ENCODE data around the gene NEURL1B.

Gene NEURL1B

DNA sequence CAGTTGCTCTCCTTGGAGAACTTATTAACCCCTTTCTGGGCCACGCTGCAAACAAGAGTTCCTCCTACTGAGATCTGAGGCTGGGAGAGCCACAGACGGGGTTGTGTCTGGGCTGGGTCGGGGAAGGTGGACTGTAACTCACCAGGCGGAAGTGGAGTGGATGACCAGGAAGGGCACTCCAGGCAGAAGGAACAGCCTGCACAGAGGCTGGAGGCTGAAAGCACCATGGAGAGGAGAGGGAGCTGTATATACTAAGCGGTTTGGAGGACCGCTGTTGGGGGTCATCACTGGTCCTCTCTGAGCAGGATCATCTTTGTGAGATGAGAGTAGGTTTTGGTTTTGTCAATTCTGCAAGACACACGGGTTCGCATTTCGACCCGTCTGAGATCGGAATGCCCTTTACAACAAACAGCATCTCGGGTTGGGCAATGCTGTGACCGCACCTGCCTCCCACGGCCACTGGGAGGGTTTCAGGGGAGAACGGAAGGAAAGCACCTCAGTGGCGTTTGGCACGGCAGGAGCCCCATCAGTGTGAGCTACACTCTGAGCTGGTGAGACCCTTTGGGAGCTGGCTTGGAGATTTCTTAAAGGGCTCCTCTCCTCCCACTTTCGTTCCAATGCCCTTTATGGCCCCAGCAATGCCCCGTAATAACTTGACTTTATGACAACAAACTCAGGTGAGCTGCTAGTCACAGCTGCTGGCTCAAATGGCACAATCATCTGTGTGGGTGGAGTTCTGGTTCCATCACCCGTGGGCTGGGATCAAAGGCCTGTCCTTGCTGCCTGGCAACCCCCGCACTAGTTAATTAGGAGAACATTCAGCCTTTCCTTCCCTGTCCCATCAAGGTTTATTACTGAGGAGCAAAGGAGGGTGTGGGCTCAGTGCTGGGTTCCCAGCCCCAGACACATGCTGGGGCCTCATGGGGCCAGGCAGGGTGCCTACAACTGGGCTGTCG is 18.7 kb upstream of the NEURL1B start:
- Mint-ChIP-seq H3K36me3 (ENCODE audit: low read depth) (no peaks in the 10 kb centered on the region), H3K27ac (peak overlapping the region in 1 of 3 experiments; percentile 21), H3K4me1 (peaks cover 63% of the 10 kb centered on the region), H3K4me3 (no peak overlapping the region), H3K9me3 (no peaks in the 10 kb centered on the region), H3K27me3 (ENCODE audit: low read depth) (peaks cover 39% of the 10 kb centered on the region)
- TF ChIP-seq, protein P1, sequence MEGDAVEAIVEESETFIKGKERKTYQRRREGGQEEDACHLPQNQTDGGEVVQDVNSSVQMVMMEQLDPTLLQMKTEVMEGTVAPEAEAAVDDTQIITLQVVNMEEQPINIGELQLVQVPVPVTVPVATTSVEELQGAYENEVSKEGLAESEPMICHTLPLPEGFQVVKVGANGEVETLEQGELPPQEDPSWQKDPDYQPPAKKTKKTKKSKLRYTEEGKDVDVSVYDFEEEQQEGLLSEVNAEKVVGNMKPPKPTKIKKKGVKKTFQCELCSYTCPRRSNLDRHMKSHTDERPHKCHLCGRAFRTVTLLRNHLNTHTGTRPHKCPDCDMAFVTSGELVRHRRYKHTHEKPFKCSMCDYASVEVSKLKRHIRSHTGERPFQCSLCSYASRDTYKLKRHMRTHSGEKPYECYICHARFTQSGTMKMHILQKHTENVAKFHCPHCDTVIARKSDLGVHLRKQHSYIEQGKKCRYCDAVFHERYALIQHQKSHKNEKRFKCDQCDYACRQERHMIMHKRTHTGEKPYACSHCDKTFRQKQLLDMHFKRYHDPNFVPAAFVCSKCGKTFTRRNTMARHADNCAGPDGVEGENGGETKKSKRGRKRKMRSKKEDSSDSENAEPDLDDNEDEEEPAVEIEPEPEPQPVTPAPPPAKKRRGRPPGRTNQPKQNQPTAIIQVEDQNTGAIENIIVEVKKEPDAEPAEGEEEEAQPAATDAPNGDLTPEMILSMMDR (IDR thresholded peaks at IDR 0.05; ENCODE audit: unreplicated experiment in 3 of 3): no peak

DNA sequence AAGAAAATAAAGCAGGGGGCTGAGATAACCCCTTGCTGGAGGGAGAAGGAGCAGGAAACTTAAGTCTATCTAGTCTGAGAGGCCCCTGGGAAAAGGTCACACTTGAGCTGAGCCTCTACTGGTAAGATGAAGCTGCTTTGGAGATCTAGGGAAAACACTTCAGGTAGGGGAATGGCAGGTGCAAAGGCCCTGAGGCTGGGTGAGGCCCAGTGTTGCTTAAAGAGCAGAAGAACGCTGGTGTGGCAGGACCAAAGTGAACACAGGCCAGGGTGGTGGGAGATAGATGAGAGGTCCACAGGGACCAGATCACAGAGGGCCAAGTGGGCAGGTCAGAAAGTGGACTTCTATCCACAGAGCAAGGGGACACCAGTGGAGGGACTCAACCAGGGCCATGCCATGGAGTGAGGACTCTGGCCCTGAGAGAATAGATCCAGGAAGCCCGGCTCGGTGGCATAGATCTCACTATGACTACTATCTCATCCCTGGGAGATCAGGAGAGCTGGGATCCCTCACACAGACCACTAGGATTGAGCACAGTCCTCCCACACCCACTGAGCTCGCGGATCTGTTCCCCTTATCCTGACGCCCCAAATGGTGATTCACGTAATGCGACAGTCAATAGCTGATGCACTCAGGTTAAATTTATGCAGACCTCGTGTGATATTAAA is 17.6 kb upstream of the NEURL1B start:
- TF ChIP-seq, protein P1 (IDR thresholded peaks at IDR 0.05; ENCODE audit: unreplicated experiment in 3 of 3): no peak
- Mint-ChIP-seq H3K36me3 (ENCODE audit: low read depth) (no peaks in the 10 kb centered on the region), H3K27ac (peak overlapping the region in 2 of 3 experiments; percentile 31 to 52), H3K9me3 (no peaks in the 10 kb centered on the region), H3K4me3 (no peak overlapping the region), H3K4me1 (peaks cover 58% of the 10 kb centered on the region), H3K27me3 (ENCODE audit: low read depth) (peaks cover 39% of the 10 kb centered on the region)

DNA sequence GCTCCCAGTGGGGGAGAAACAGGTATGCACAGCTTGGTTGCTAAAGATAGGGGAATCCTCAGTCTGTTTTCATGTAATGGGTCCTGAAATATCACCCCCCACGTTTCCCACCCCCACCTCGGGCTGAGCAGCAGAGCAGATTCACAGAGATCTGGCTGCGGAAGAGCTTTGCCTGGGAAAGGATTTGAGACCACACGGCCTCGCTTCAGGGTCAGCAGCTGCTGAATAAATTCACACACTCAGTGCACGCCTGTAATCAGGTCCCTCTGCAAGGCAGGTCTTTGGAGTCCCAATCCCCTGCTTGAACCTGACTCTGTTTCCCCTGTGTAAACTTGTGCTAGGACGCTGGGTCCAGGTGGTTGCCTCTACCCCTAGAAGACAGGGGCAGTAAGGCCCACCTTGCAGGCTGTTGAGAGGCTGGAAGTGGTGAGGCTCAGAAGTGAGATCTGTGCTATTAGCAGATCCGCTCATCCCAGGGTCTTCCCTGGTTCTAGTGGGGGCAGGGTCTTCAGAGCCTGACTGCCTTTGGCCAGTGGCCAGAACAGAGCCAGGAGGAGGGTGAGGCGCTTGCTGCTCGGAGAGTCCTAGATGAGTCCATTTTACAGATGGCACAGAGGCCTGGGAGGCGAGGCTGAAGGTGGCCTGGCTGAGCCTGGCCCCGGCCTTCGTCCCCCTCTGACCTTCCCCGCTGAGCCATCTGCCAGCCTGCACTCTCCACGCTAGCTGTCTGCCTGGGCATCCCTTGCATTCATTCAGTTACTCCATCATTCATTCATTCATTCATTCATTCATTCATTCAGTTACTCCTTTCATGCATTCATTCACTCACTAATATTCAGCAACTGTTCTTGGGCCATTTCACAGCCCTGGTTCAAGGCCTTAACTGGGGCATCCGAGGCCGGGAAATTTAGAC is 16.7 kb upstream of the NEURL1B start:
- peaks cover 45% of the 10 kb centered on the region for H3K27me3 Mint-ChIP-seq (ENCODE audit: low read depth)
- TF ChIP-seq, protein P1 (IDR thresholded peaks at IDR 0.05; ENCODE audit: unreplicated experiment in 3 of 3): no peak
- H3K36me3 Mint-ChIP-seq (ENCODE audit: low read depth): no peaks in the 10 kb centered on the region
- H3K4me3 Mint-ChIP-seq: no peak overlapping the region
- H3K9me3 Mint-ChIP-seq: no peaks in the 10 kb centered on the region
- peak overlapping the region in 2 of 3 experiments; percentile 31 to 52 for H3K27ac Mint-ChIP-seq
- peaks cover 57% of the 10 kb centered on the region for H3K4me1 Mint-ChIP-seq

DNA sequence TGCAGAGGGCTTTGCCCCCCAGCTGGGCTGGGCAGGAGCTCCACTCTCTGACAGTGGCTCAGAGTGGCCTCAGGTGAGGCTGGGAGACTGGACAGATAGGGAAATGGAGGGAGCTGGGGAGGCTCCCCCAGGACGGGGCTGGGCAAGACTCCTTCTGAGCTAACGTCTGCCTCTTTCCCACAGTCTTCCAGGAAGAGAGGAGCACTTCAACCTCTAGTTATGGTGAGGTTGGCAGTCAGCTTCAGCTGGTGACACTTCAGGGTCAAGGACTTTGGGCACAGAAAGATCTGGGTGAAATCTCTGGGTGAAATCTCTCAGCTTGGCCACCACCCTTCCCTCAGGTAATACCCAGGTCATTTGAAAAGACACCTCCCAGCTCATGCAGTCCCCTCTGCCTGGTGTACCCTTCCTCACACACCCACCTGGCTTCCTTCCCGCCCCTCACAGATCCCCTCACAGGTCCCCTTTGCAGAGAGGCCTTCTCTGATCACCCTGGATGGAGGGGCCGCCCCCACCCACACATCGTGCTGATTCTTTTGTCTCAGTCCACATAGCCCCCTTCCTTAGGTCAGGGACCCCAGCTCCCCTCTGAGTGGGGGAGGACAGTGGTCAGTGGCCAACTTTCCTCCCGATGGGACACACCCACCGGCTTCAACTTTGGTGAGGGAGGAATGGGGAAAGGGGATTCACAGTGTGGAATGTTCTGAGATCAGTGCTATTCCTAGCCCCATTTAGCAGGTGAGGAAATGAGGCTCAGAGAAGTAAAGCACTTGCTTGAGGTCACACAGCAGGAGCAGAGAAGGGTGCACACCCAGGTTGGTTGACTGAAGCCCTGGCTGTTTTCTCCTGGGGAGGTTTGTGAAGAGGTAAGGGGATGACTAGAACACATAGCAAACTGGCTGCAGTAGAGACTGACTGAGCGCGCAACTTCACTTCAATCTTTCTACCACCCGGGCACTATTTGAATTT is 15.8 kb upstream of the NEURL1B start:
- Mint-ChIP-seq H3K9me3 (no peaks in the 10 kb centered on the region), H3K4me1 (peaks cover 57% of the 10 kb centered on the region), H3K27me3 (ENCODE audit: low read depth) (peaks cover 47% of the 10 kb centered on the region), H3K27ac (no peak overlapping the region), H3K4me3 (no peak overlapping the region), H3K36me3 (ENCODE audit: low read depth) (no peaks in the 10 kb centered on the region)
- TF ChIP-seq, protein P1 (IDR thresholded peaks at IDR 0.05; ENCODE audit: unreplicated experiment in 3 of 3): no peak
